HG02610 (cell line): ENCODE measurements around the gene IL17RE.
A peak's percentile ranks its signal among the peaks of the same experiment; 100 is the strongest.

Experiments
- ATAC-seq: cut with Tn5 transposase; IDR thresholded peaks from one replicate; pipeline ENCODE4 v1.9.1; 2021; ENCODE audit warnings: mild to moderate bottlenecking, moderate library complexity; ENCODE audit not compliant: unreplicated experiment

Gene IL17RE

DNA sequence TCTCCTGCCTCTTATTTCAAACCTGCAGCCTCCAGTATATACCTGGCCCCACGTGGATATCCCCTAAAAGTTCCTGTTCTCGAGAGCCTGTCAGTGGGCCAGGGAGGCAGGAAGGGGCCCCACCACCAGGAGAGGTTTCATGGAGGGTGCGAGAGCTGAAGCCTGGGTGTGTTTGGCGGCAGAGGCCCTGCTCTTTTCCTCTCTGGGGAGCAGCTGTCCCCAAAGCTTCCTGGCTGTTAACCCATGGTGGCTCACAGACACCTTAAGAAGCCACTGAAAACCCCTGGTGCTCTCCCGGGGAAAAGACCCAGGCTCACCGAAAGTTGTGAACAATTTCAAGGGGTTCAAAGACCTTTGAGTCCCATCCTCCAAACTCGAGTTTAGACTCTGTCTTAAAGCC lies 48.5 kb downstream of the IL17RE start:
- peak; percentile 57 for ATAC-seq

DNA sequence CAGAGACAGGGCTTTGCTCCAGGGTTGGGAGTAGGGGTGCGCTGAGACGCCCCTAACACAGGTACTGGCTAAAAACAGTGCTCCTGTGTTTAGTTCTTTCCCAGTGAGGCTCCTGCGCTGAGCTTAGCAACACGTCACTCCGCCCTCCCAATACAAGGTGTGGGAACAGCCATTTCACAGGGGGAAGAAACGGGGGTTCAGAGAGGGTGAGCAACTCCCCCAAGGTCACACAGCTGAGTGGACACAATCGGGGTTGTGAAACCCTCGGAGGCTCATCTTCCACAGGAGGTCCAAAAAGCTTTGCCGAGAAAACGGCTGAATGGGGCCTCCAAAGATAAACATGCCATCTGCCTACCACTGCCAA lies 48.9 kb downstream of the IL17RE start:
- ATAC-seq = peak; percentile 13

DNA sequence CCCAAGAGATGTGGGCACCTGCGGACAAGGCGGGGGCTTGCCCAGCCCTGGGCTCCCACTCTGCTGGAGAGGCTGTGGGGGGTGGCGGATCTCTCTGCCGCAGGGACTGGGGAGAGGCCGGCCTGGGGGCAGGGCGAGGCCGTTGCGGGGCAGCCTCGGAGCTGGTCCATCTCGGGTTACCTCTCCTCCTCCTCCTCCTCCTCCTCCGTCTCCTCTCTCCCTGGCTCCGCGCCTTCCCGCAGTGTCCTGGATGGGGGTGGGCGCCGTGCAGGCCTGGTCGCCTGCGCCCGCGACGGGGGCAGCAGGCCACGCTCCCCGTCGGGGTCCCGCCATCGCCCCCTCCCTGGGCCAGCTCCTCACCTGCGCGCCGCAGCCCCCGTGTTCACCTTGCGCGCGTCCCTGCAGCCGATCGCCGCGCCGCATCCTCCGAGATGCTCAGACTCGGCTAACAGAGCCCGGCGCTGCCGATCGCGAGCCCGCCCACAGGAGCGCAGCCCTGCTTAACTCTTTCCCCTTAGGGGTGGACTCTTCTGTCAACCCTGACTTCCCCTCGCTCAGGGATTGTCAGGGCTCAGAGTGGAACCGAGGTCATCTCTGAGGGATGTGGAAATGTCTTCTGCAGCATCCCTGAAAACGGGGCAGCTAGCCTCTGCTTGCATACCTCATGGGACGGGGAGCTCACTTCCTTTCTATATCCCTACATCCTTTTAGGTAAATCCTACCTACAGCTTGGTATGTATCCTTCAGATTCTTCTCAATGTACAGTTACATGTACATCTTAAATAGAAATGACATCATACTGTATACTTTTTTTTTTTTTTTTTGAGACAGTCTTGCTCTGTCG lies 49.5 kb downstream of the IL17RE start, which contains the start of gene PRRT3:
Gene PRRT3, minus strand, starts transcription at position 447 of the 844 bp plus-strand sequence. CDS start 2,293 bp downstream, outside the sequence.
- peak; percentile 66 for ATAC-seq

DNA sequence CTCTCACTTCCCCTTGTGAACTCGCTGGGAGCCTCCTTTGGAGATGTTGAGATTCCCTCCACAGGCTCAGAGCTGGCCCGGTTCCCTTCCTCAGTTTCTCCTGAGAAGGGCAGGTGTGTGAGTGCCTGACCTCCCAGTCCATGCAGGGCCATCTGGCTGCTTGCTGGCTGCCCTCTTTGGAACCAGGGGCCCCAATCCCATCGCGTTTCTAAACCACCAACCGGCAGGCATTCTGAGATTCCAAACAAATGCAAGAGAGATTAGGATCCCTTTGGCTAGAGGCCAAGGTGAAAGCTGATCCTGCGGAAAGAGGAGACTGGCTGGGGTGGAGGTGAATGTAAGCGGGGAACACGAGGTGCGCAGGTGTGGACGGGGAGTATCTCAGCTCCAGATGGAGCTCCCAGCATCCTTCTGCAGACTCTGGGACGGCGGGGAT lies 52.4 kb downstream of the IL17RE start:
- ATAC-seq = no peak

DNA sequence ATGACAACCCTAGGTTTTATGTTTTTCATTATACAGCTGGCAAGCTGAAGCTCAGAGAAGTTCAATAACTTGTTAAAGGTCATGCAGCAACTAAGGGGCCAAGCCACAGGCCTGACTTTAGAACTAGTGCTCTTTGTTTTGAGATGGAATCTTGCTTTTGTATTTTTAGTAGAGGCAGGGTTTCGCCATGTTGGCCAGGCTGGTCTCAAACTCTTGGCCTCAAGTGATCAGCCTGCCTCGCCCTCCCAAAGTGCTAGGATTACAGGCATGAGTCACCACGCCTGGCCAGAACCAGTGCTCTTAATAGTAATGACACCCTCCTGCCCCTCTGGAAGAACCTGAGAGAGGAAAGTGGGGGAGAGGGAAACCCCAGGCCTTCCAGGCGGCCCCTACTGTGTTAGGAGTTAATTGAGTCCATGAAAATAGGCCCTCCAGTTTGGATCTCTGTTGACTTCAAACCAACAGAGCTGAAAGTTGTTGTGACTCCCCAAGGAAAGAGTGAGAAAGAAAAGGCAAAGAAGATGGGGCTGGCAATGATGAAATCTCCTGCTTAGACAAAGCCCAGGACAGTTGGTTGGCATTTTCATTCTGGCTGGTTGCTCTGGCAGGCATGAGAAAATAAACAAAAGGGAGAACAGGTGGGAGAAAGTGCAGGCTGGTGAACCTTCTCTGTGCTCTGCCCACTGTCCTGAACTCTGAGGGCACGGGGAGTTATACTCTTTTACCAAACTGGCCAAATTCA lies 53.1 kb downstream of the IL17RE start:
- no peak for ATAC-seq

DNA sequence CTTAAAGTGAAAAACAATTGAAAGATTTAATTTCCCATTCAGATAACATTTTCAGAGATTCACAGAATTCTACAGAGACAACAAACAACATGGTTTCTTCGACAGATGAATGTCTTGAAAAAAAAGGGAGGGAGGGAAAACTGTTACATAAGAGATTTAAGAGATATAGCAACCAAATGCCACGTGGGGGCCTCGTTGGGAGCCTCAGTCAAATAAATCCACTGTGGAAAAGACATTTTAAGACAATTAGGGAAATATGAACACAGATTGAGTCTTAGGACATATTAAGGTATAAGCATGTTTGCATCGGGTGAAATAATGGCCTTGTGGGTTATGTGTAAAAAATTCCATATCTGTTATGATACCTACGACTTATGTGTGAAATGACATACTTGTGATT lies 54.6 kb downstream of the IL17RE start:
- ATAC-seq = no peak

DNA sequence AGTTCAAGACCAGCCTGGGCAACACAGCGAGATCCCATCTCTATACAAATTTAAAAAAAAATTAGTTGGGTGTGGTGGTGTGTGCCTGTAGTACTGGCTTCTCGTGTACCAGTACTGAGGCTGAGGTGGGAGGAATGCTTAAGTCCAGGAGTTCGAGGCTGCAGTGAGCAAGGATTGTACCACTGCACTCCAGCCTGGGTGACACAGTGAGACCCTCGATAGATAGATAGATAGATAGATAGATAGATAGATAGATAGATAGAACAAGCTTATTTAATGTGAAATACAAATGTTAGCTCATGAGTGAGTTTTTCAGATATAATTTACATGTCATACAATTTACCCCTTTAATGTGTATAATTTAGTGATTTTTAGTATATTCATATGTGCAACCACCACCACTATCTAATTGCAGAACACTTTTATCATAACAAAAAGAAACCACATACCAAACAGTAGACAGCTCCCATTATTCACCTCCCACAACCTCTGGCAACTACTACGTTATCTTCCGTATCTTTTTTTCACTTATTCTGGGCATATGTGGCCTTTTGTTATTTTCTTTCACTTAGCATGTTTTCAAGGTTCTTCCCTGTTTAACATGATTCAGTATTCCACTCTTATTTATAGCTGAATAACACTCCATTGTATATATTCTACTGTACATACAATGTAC lies 62.7 kb downstream of the IL17RE start:
- no peak for ATAC-seq
